ENCODE results near the gene IMPG2. TPM values are rescaled to one million over a fixed set of nuclear protein-coding genes. Genes with fewer than 3 reads are reported as not detected.
A peak's percentile ranks its signal among the peaks of the same experiment; 100 is the strongest.

IMPG2 gene
- total RNA-seq, 6 donors from 2014 or later: 0.11 to 1.0 (median 0.20) TPM; not detected in 1

- Histone ChIP-seq H3K4me3 (no peak overlapping the region), H3K27me3 (no peaks in the 10 kb centered on the region), H3K36me3 (no peaks in the 10 kb centered on the region), H3K9me3 (peaks cover 0 to 4% (median 1%) of the 10 kb centered on the region in 4 donors), H3K27ac (no peak overlapping the region), H3K4me1 (no peaks in the 10 kb centered on the region)
- ATAC-seq (ENCODE audit: low FRiP score in 2 of 2) (peak in 1 of 2 donors; percentile 70), DNase-seq (peak in 1 of 2 donors; percentile 68)
- WGBS, 2 donors: 63 to 73% methylated on average over 5 of the region's 5 CpGs
- TF ChIP-seq CTCF (IDR thresholded peaks at IDR 0.05) (no peak), EP300 (IDR thresholded peaks at IDR 0.05) (no peak), POLR2AphosphoS5 (IDR thresholded peaks at IDR 0.05) (no peak), POLR2A (IDR thresholded peaks at IDR 0.05) (no peak)
These were observed 50.2 kb downstream of the IMPG2 start for GRCh38 chr3:101270149-101270548.

GRCh38 chr3:101268971-101269671 lies 51.3 kb downstream of the IMPG2 start:
- WGBS, 2 donors: 44 to 65% methylated on average over 3 of the region's 3 CpGs
- no peak for DNase-seq
- ATAC-seq (ENCODE audit: low FRiP score in 2 of 2): no peak
- Histone ChIP-seq H3K36me3 (no peaks in the 10 kb centered on the region), H3K4me3 (no peak overlapping the region), H3K9me3 (peaks cover 0 to 7% (median 3%) of the 10 kb centered on the region in 4 donors), H3K27me3 (no peaks in the 10 kb centered on the region), H3K4me1 (no peaks in the 10 kb centered on the region), H3K27ac (no peak overlapping the region)
- TF ChIP-seq EP300 (IDR thresholded peaks at IDR 0.05) (no peak), CTCF (IDR thresholded peaks at IDR 0.05) (no peak), POLR2A (IDR thresholded peaks at IDR 0.05) (no peak), POLR2AphosphoS5 (IDR thresholded peaks at IDR 0.05) (no peak)

- no peak for TF ChIP-seq CTCF (IDR thresholded peaks at IDR 0.05)
- TF ChIP-seq EP300 (IDR thresholded peaks at IDR 0.05): no peak
- TF ChIP-seq POLR2AphosphoS5 (IDR thresholded peaks at IDR 0.05): no peak
- no peak for TF ChIP-seq POLR2A (IDR thresholded peaks at IDR 0.05)
These were observed 52.2 kb downstream of the IMPG2 start for GRCh38 chr3:101268141-101268540.

GRCh38 chr3:101266566-101266965 lies 53.8 kb downstream of the IMPG2 start:
- H3K9me3 ChIP-seq: peaks cover 0 to 7% (median 4%) of the 10 kb centered on the region in 4 donors
- no peaks in the 10 kb centered on the region for H3K27me3 ChIP-seq
- no peaks in the 10 kb centered on the region for H3K36me3 ChIP-seq
- H3K4me3 ChIP-seq: no peak overlapping the region
- no peak for DNase-seq
- no peak for ATAC-seq (ENCODE audit: low FRiP score in 2 of 2)
- no peaks in the 10 kb centered on the region for H3K4me1 ChIP-seq
- H3K27ac ChIP-seq: no peak overlapping the region
- TF ChIP-seq CTCF (IDR thresholded peaks at IDR 0.05): no peak
- TF ChIP-seq POLR2AphosphoS5 (IDR thresholded peaks at IDR 0.05): no peak
- TF ChIP-seq POLR2A (IDR thresholded peaks at IDR 0.05): no peak
- no peak for TF ChIP-seq EP300 (IDR thresholded peaks at IDR 0.05)

More at GRCh38 chr3:101268141-101268540, 52.2 kb downstream of the IMPG2 start:
- Histone ChIP-seq H3K9me3 (peaks cover 0 to 7% (median 4%) of the 10 kb centered on the region in 4 donors), H3K27me3 (no peaks in the 10 kb centered on the region), H3K27ac (no peak overlapping the region), H3K36me3 (no peaks in the 10 kb centered on the region), H3K4me1 (no peaks in the 10 kb centered on the region), H3K4me3 (no peak overlapping the region)
- WGBS, 2 donors: 44 to 78% methylated on average over 1 to 2 of the region's 2 CpGs
- no peak for DNase-seq
- ATAC-seq (ENCODE audit: low FRiP score in 2 of 2): no peak

GRCh38 chr3:101266071-101266470 lies 54.3 kb downstream of the IMPG2 start:
- no peaks in the 10 kb centered on the region for H3K27me3 ChIP-seq
- H3K9me3 ChIP-seq: peaks cover 0 to 7% (median 4%) of the 10 kb centered on the region in 4 donors
- TF ChIP-seq EP300 (IDR thresholded peaks at IDR 0.05): no peak
- TF ChIP-seq POLR2A (IDR thresholded peaks at IDR 0.05): no peak
- no peak for TF ChIP-seq CTCF (IDR thresholded peaks at IDR 0.05)
- no peak for TF ChIP-seq POLR2AphosphoS5 (IDR thresholded peaks at IDR 0.05)
- H3K36me3 ChIP-seq: no peaks in the 10 kb centered on the region
- ATAC-seq (ENCODE audit: low FRiP score in 2 of 2) (no peak), DNase-seq (no peak)
- H3K4me1 ChIP-seq: no peaks in the 10 kb centered on the region
- H3K27ac ChIP-seq: no peak overlapping the region
- no peak overlapping the region for H3K4me3 ChIP-seq

Measured in upper lobe of left lung (tissue), 6 donors.